ENCODE results near the gene SKP1.

GRCh38 chr5:134118212-134118835 lies 58.4 kb downstream of the SKP1 start:
- TF ChIP-seq, protein P1, sequence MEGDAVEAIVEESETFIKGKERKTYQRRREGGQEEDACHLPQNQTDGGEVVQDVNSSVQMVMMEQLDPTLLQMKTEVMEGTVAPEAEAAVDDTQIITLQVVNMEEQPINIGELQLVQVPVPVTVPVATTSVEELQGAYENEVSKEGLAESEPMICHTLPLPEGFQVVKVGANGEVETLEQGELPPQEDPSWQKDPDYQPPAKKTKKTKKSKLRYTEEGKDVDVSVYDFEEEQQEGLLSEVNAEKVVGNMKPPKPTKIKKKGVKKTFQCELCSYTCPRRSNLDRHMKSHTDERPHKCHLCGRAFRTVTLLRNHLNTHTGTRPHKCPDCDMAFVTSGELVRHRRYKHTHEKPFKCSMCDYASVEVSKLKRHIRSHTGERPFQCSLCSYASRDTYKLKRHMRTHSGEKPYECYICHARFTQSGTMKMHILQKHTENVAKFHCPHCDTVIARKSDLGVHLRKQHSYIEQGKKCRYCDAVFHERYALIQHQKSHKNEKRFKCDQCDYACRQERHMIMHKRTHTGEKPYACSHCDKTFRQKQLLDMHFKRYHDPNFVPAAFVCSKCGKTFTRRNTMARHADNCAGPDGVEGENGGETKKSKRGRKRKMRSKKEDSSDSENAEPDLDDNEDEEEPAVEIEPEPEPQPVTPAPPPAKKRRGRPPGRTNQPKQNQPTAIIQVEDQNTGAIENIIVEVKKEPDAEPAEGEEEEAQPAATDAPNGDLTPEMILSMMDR (IDR thresholded peaks at IDR 0.05) = no peak
- no peak for TF ChIP-seq POLR2A (IDR thresholded peaks at IDR 0.05)
